IMR-90 (cell line): ENCODE data around the gene PAIP1. TPM values are rescaled to one million over a fixed set of nuclear protein-coding genes. Genes with fewer than 3 reads are reported as not detected.

Experiments
- ATAC-seq: fragments of 200-7000 bp; cut with Tn5 transposase; 2 replicates; pipeline ENCODE4 v1.9.1; 2020; ENCODE audit warnings: low read depth, mild to moderate bottlenecking, moderate library complexity
- BruUV-seq: library from RNA; stranded (reverse); fragments of 400-500 nt; replicated peaks from 2 replicates; lab custom pipeline; 2021; lab: Mats Ljungman, UMichigan
- CTCF ChIA-PET: fragments of 300-600 bp; formaldehyde crosslinking; extraction: SDS; loops from one replicate; lab custom pipeline; 2021; ENCODE audit warnings: antibody characterized with exemption; lab: Yijun Ruan, JAX
- POLR2A ChIA-PET: fragments of 300-600 bp; sonication (Branson Sonifier 250); formaldehyde crosslinking; loops from one replicate; lab custom pipeline; 2022; ENCODE audit warnings: antibody characterized with exemption; ENCODE audit not compliant: unreplicated experiment; lab: Charles Lee
- DNase-seq: peaks from one replicate; pipeline ENCODE4 v3.0.0; 2013
- H2AFZ ChIP-seq: replicated peaks from 2 replicates; pipeline ENCODE3; 2013; ENCODE audit warnings: low read length, mild to moderate bottlenecking; ENCODE audit not compliant: poor library complexity
- H2AK5ac ChIP-seq: 2 replicates; pipeline ENCODE4 v1.6.1; 2013; ENCODE audit warnings: low read depth, low read length, inconsistent platforms
- H2AK9ac ChIP-seq: replicated peaks from 2 replicates; pipeline ENCODE3; 2013; ENCODE audit warnings: mild to moderate bottlenecking, low read depth, low read length, moderate library complexity; ENCODE audit not compliant: poor library complexity
- H2BK120ac ChIP-seq: 2 replicates; pipeline ENCODE4 v1.6.1; 2013; ENCODE audit warnings: low read depth, low read length, inconsistent platforms
- H2BK15ac ChIP-seq: 3 replicates; pipeline ENCODE4 v1.6.1; 2013; ENCODE audit warnings: low read depth, low read length, inconsistent platforms
- H2BK20ac ChIP-seq: 2 replicates; pipeline ENCODE4 v1.6.1; 2013; ENCODE audit warnings: low read depth, mild to moderate bottlenecking, inconsistent platforms, low read length, moderate library complexity
- H2BK5ac ChIP-seq: 2 replicates; pipeline ENCODE4 v1.6.1; 2013; ENCODE audit warnings: mild to moderate bottlenecking, low read depth, low read length, inconsistent platforms; ENCODE audit not compliant: poor library complexity, severe bottlenecking
- H3K14ac ChIP-seq: replicated peaks from 2 replicates; pipeline ENCODE4 v1.6.1; 2013; ENCODE audit warnings: low read depth, low read length, inconsistent platforms
- H3K18ac ChIP-seq: 2 replicates; pipeline ENCODE4 v1.6.1; 2013; ENCODE audit warnings: low read depth, low read length, control low read depth
- H3K23ac ChIP-seq: 2 replicates; pipeline ENCODE4 v1.6.1; 2013; ENCODE audit warnings: low read depth, low read length, inconsistent platforms
- H3K27ac ChIP-seq: 2 replicates; pipeline ENCODE4 v1.5.1; 2013; ENCODE audit warnings: mild to moderate bottlenecking, control low read depth, low read length; ENCODE audit not compliant: insufficient read depth
- H3K27me3 ChIP-seq: 2 replicates; pipeline ENCODE4 v1.6.1; 2013; ENCODE audit warnings: low read length; ENCODE audit not compliant: control insufficient read depth, insufficient read depth
- H3K36me3 ChIP-seq: 2 replicates; pipeline ENCODE4 v1.6.1; 2013; ENCODE audit warnings: low read length, mixed read lengths; ENCODE audit not compliant: control insufficient read depth, insufficient read depth
- H3K4ac ChIP-seq: 2 replicates; pipeline ENCODE4 v1.6.1; 2013; ENCODE audit warnings: low read depth, low read length, inconsistent platforms
- H3K4me1 ChIP-seq: 2 replicates; pipeline ENCODE4 v1.6.1; 2013; ENCODE audit warnings: low read length, mixed read lengths; ENCODE audit not compliant: control insufficient read depth, insufficient read depth
- H3K4me2 ChIP-seq: 2 replicates; pipeline ENCODE4 v1.6.1; 2013; ENCODE audit warnings: low read depth, mild to moderate bottlenecking, control low read depth, low read length, moderate library complexity
- H3K4me3 ChIP-seq: 2 replicates; pipeline ENCODE4 v1.5.1; 2013; ENCODE audit warnings: low read depth, mild to moderate bottlenecking, control low read depth, low read length, moderate library complexity; ENCODE audit not compliant: insufficient read depth
- H3K56ac ChIP-seq: 2 replicates; pipeline ENCODE4 v1.6.1; 2013; ENCODE audit warnings: low read length, inconsistent platforms; ENCODE audit not compliant: insufficient read depth; ENCODE audit errors: extremely low read depth
- H3K79me1 ChIP-seq, 2 experiments: 2 replicates each; pipeline ENCODE4 v1.6.1; 2013; ENCODE audit warnings: low read length in 2 of 2, inconsistent platforms in 1 of 2, low read depth in 1 of 2
- H3K9ac ChIP-seq: 2 replicates; pipeline ENCODE4 v1.6.1; 2013; ENCODE audit warnings: low read depth, low read length, control low read depth
- H3K9me1 ChIP-seq: 2 replicates; pipeline ENCODE4 v1.6.1; 2013; ENCODE audit warnings: low read length, inconsistent platforms; ENCODE audit not compliant: insufficient read depth
- H3K9me3 ChIP-seq: 2 replicates; pipeline ENCODE4 v1.6.1; 2013; ENCODE audit warnings: low read length; ENCODE audit not compliant: control insufficient read depth, insufficient read depth
- H4K20me1 ChIP-seq: 2 replicates; pipeline ENCODE4 v1.6.1; 2013; ENCODE audit warnings: low read length, inconsistent platforms; ENCODE audit not compliant: insufficient read depth
- H4K5ac ChIP-seq: 2 replicates; pipeline ENCODE4 v1.6.1; 2013; ENCODE audit warnings: mild to moderate bottlenecking, low read depth, low read length, control low read depth
- H4K8ac ChIP-seq, 2 experiments: 2 replicates each; pipeline ENCODE4 v1.6.1; 2013; ENCODE audit warnings: low read depth in 2 of 2, low read length in 2 of 2, control low read depth in 1 of 2, inconsistent platforms in 1 of 2
- H4K91ac ChIP-seq: 2 replicates; pipeline ENCODE4 v1.6.1; 2013; ENCODE audit warnings: low read depth, low read length, inconsistent platforms; ENCODE audit not compliant: insufficient read depth
- BHLHE40 ChIP-seq: fragments of 150-350 bp; IDR thresholded peaks from 2 replicates; pipeline ENCODE4 v1.6.1; 2016; ENCODE audit warnings: mild to moderate bottlenecking, low read depth, low read length
- MXI1 ChIP-seq: IDR thresholded peaks from 2 replicates; pipeline ENCODE4 v1.6.1; 2012; ENCODE audit warnings: low read depth, mild to moderate bottlenecking, low read length, moderate library complexity, borderline replicate concordance
- NFE2L2 ChIP-seq: fragments of 150-350 bp; IDR thresholded peaks from 2 replicates; pipeline ENCODE4 v1.6.1; 2016; ENCODE audit warnings: low read depth, mild to moderate bottlenecking, low read length
- POLR2A ChIP-seq: IDR thresholded peaks from 2 replicates; pipeline ENCODE4 v1.6.1; 2012; ENCODE audit warnings: mild to moderate bottlenecking, low read depth, low read length
- RCOR1 ChIP-seq: IDR thresholded peaks from 2 replicates; pipeline ENCODE4 v1.6.1; 2012; ENCODE audit warnings: mild to moderate bottlenecking, low read length, improper control_type of control experiment; ENCODE audit not compliant: insufficient replicate concordance
- RFX5 ChIP-seq: IDR thresholded peaks from 2 replicates; pipeline ENCODE4 v1.8.0; 2012; ENCODE audit warnings: low read depth, mild to moderate bottlenecking, low read length, moderate library complexity
- SMC3 ChIP-seq: fragments of 150-350 bp; IDR thresholded peaks from 2 replicates; pipeline ENCODE4 v1.6.1; 2016; ENCODE audit warnings: low read depth, mild to moderate bottlenecking, antibody characterized with exemption, low read length, moderate library complexity
- WGBS, 2 experiments: methylation state at CpG; one replicate each; pipeline versions ENCODE4 v1.1.5 to v1.1.7; 2013; ENCODE audit warnings: missing lambda C conversion rate in 2 of 2; ENCODE audit not compliant: insufficient read length in 1 of 2; ENCODE audit errors: extremely low coverage in 2 of 2; 5-methylcytosine and 5-hydroxymethylcytosine counted together
- dilution Hi-C: fragments of 300-500 bp; cut with HindIII; formaldehyde crosslinking; loops from one replicate; pipeline ENCODE4 v1.14.3; 2018; ENCODE audit warnings: low sequenced_read_pairs; ENCODE audit not compliant: unreplicated experiment
- in situ Hi-C: fragments of 300-500 bp; cut with MboI; formaldehyde crosslinking; loops from 3 replicates; pipeline ENCODE4 v1.14.3; 2019; ENCODE audit warnings: low sequenced_read_pairs, inconsistent platforms, mixed read lengths
- intact Hi-C: fragments of 100-400 bp; cut with micrococcal nuclease; formaldehyde crosslinking; loops from 2 replicates; pipeline ENCODE4 v1.10.0; 2022
- polyA plus RNA-seq, 3 experiments: library from polyadenylated mRNA; depleted of rRNA; stranded (reverse); fragments of >200 nt; gene quantifications; 2 replicates each; pipeline ENCODE4 v1.2.3, GENCODE V29; 2012; ENCODE audit warnings: low replicate concordance in 1 of 3
- total RNA-seq: library from RNA; depleted of rRNA; stranded (reverse); fragments of >200 nt; gene quantifications from 2 replicates; pipeline ENCODE4 v1.2.3, GENCODE V29; 2012
- TF ChIP-seq, protein P1 (sequence below): fragments of 150-350 bp; IDR thresholded peaks from 2 replicates; pipeline ENCODE4 v1.6.1; 2017; ENCODE audit warnings: mild to moderate bottlenecking, antibody characterized with exemption, low read length, low read depth
- TF ChIP-seq, protein P2 (sequence below): fragments of 150-350 bp; IDR thresholded peaks from 2 replicates; pipeline ENCODE4 v1.6.1; 2016; ENCODE audit warnings: low read depth, mild to moderate bottlenecking, low read length, moderate library complexity, borderline replicate concordance

Gene PAIP1
- total and polyA plus RNA-seq, 2 of the 4 experiments (the other 2 are of a cell fraction): 59.1 to 123 TPM

- intact Hi-C loops: no loop called here
- no peak overlapping the region for H3K27ac ChIP-seq
- no peaks in the 10 kb centered on the region for H4K20me1 ChIP-seq
- H2BK15ac ChIP-seq: no peak overlapping the region
- H3K9me3 ChIP-seq: no peaks in the 10 kb centered on the region
- dilution Hi-C loops: no loop called here
- H2BK120ac ChIP-seq: no peak overlapping the region
- in situ Hi-C loops: loop anchor here (25.0 kb wide), 1 partner anchor 586 kb away; no protein-coding TSS in a partner anchor
- ChIA-PET POLR2A (no interaction called here), CTCF (interaction anchor here (1.5 kb wide), 1 partner anchor 14 kb away, joined by 7 read pairs; the partner anchor contains the start of gene TMEM267)
- H3K4me1 ChIP-seq: no peaks in the 10 kb centered on the region
- no peaks in the 10 kb centered on the region; a peak in 1 of 4 replicates for H3K79me1 ChIP-seq
- no peak overlapping the region for H3K9ac ChIP-seq
- BruUV-seq: no TSS peak
- no peaks in the 10 kb centered on the region; the same call in 1 of the 2 replicates for H3K9me1 ChIP-seq
- H4K91ac ChIP-seq: no peak overlapping the region
- H4K5ac ChIP-seq: no peak overlapping the region
- H3K4ac ChIP-seq: no peak overlapping the region
- no peak overlapping the region for H3K14ac ChIP-seq
- H2BK20ac ChIP-seq: no peak overlapping the region
- no peak overlapping the region for H2AK5ac ChIP-seq
- H3K27me3 ChIP-seq: no peaks in the 10 kb centered on the region
- H3K4me3 ChIP-seq: no peak overlapping the region
- no peak overlapping the region for H4K8ac ChIP-seq
- H3K56ac ChIP-seq: no peak overlapping the region
- no peak overlapping the region for H2AFZ ChIP-seq
- DNase-seq: no peak
- 92% methylated on average over 1 of the region's 2 CpGs; no CpG with 5 or more reads in 1 of the 2 experiments for WGBS, 2 experiments
- H2BK5ac ChIP-seq: no peak overlapping the region
- no peak overlapping the region for H2AK9ac ChIP-seq
- TF ChIP-seq, protein P1, sequence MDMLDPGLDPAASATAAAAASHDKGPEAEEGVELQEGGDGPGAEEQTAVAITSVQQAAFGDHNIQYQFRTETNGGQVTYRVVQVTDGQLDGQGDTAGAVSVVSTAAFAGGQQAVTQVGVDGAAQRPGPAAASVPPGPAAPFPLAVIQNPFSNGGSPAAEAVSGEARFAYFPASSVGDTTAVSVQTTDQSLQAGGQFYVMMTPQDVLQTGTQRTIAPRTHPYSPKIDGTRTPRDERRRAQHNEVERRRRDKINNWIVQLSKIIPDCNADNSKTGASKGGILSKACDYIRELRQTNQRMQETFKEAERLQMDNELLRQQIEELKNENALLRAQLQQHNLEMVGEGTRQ: no peak
- TF ChIP-seq BHLHE40 (no peak), SMC3 (no peak), MXI1 (no peak), RFX5 (no peak), NFE2L2 (no peak), POLR2A (no peak), RCOR1 (no peak)
- TF ChIP-seq, protein P2, sequence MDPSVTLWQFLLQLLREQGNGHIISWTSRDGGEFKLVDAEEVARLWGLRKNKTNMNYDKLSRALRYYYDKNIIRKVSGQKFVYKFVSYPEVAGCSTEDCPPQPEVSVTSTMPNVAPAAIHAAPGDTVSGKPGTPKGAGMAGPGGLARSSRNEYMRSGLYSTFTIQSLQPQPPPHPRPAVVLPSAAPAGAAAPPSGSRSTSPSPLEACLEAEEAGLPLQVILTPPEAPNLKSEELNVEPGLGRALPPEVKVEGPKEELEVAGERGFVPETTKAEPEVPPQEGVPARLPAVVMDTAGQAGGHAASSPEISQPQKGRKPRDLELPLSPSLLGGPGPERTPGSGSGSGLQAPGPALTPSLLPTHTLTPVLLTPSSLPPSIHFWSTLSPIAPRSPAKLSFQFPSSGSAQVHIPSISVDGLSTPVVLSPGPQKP: no peak
- no peak for ATAC-seq
- no peak overlapping the region for H3K4me2 ChIP-seq
- H3K23ac ChIP-seq: no peak overlapping the region
- H3K18ac ChIP-seq: no peak overlapping the region
- H3K36me3 ChIP-seq: no peaks in the 10 kb centered on the region
Measured at GRCh38 chr5:43498581-43498980, 58.3 kb downstream of the PAIP1 start.
